VCaP (cell line): ENCODE results near the gene WFIKKN1.

Source experiments
- H3K27ac ChIP-seq: fragments of 450-650 bp; 2 replicates; pipeline ENCODE4 v1.5.1; 2017
- CTCF ChIP-seq: fragments of 450-650 bp; conservative IDR thresholded peaks from 2 replicates; pipeline ENCODE4 v1.5.1; 2017; ENCODE audit warnings: mild to moderate bottlenecking, moderate library complexity

Gene WFIKKN1

GRCh38 chr16:620700-621525, 9.9 kb upstream of the WFIKKN1 start:
- H3K27ac ChIP-seq: no peak overlapping the region
- TF ChIP-seq CTCF: no peak

GRCh38 chr16:621526-622105, 9.2 kb upstream of the WFIKKN1 start:
- no peak for TF ChIP-seq CTCF
- H3K27ac ChIP-seq: no peak overlapping the region

GRCh38 chr16:622920-623280, 7.9 kb upstream of the WFIKKN1 start:
- no peak overlapping the region for H3K27ac ChIP-seq
- TF ChIP-seq CTCF: no peak

- TF ChIP-seq CTCF: no peak
- no peak overlapping the region for H3K27ac ChIP-seq
Observed at GRCh38 chr16:624526-625070, 6.2 kb upstream of the WFIKKN1 start.

GRCh38 chr16:625117-625976, 5.4 kb upstream of the WFIKKN1 start:
- no peak overlapping the region for H3K27ac ChIP-seq
- no peak for TF ChIP-seq CTCF

GRCh38 chr16:625977-626765, 4.6 kb upstream of the WFIKKN1 start:
- TF ChIP-seq CTCF: no peak
- H3K27ac ChIP-seq: no peak overlapping the region
